ENCODE data around the gene PRKAR1B.

Gene PRKAR1B

DNA sequence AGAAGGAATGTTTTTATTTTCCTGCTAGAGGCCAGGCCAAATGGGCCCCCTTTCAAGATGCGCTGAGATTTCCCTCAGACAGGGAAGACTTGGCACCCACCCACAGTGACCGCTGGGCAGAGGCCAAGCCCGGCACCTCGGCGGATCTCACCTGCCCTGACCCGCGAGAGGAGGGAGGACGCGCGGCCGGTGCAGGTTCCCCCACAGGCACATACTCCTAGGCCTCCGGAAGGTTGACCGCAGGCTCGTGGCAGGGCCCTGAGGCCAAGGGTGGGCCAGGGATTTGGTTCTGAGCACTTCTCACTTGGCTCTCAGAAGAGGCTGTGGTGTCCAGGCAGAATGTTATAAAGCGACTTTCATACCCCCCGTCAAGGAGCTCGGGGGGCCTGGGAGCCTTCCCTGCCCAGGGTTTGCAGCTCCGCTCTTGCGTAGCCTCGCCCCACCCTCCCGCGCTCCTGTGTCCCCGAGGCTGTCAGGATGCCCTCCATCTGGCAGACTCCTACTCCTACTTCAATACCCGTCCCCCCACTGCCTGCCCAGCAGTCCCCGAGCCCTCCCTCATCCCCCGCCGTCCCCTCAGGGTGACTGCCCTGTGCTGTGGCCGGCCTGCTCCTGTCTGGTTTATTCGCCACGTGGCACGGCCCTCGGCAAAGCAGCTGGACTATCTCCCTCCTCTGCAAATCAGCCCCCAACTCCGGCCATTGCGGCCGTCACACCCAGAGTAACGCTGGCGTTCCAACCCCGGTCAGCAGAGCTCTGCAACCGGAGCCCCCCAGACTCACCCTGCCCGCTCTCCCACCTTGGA, 156.9 kb downstream of the PRKAR1B start:
- DNase-seq: no peak

DNA sequence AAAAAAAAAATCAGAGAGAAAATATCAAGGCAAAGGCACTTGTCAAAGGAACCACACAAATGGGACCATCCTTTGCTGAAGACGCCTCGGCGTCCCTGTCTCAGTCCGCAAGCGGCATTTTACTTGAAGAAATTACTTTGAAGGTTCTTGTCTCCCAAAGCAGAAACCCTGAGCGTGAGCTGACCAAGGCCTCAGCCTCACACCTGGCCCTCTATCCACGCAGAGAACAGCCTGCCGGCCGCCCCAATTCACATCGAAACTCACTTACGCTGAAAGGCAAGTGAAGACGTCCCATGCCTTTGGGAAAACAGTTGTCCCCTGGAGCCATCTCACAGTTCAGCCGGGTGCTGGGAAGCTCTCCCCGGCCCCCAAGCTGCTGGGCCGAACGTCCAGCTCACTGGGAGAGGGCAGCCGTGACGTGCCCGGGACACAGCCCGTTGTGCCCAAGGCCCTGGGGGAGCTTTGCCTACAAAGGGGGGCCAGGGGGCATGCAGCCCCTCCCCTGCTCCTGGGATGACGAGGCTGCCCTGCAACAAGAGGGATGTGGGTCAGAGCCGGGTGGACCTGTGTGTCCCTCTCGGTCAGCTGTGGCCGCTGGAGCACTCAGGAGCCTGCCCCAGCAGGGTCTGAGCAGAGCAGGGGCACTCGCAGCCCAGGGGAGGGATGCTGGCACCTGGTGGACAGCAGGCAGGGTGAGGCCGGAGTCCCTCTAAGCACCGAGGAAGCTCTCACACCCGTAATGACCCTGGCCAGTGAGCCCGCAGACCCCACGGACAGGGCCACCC, 157.8 kb downstream of the PRKAR1B start:
- no peak for DNase-seq

DNA sequence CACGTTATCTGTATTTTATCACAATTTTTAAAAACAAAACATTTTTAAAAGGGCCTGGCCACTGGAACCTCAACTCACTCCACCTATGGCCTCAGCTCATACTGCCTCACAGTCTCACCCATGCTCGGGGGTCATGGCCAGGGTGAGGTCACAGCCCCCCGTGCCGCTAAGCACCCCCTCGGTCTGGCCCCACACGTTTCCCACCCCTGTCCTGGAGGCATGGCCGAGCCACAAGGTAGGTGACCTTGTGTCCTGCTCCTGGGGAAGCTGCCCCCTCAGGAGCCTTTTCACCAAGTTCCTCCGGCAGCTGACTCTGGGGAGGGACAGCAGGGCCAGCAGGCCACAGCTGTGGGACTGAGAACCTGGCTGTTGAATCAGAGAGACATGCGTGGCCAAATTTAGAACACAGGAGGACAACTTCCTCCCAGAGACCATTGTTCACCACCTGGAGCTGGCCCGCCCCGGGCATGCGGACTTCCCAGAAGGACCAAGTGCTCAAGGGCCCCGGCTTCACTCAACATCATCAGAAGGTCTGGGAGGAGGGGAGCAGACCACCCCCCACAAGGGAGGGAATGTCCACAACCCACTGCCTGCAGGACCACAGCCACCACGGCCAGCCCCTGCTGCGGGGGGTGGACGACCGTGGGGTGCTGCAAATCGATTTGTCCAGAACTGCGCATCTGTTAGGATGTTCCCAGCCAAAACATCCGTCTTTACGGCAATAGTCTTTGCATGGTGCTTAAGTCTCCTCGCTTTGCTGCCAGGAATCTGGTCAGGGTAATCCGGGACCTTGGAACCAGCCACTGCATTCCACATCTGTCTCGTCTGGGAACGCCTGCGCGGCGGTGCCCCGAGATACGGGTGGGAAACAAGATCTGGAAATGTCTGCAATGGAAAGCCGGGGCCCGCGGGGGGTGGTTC, 158.8 kb downstream of the PRKAR1B start:
- DNase-seq: no peak

DNA sequence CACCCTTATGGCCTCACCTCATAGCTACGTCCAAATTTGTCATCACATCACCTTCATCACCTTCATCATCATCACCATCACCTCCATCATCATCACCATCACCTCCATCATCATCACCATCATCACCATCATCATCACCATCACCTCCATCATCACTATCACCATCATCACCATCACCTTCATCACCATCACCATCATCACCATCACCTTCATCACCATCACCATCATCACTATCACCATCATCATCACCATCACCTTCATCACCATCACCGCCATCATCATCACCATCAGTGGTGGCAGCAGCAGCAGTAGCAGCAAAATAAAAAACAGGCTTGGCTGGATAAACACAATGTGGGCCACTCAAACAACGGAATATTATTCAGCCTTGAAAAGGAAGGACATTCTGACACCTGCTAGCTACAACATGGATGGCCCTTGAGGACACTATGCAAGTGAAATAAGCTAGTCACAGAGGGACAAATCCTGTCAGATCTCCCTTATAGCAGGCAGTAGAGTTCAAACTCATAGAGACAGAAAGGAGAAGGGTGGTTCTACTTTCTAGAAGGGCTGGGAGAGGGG, 159.7 kb downstream of the PRKAR1B start:
- no peak for DNase-seq

DNA sequence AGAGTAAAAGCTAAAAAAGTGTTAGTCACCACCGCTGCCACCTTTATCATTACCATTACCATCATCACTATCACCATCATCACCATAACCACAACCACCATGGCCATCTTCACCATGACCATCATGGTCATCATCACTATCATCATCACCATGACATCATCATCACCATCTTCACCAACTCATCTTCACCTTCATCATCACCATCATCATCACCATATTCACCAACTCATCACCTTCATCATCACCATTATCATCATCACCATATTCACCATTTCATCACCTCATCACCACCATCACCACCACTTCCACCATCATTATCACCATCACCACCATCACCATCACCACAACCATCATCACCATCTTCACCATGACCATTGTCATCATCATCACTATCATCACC, 161.0 kb downstream of the PRKAR1B start:
- DNase-seq: no peak

DNA sequence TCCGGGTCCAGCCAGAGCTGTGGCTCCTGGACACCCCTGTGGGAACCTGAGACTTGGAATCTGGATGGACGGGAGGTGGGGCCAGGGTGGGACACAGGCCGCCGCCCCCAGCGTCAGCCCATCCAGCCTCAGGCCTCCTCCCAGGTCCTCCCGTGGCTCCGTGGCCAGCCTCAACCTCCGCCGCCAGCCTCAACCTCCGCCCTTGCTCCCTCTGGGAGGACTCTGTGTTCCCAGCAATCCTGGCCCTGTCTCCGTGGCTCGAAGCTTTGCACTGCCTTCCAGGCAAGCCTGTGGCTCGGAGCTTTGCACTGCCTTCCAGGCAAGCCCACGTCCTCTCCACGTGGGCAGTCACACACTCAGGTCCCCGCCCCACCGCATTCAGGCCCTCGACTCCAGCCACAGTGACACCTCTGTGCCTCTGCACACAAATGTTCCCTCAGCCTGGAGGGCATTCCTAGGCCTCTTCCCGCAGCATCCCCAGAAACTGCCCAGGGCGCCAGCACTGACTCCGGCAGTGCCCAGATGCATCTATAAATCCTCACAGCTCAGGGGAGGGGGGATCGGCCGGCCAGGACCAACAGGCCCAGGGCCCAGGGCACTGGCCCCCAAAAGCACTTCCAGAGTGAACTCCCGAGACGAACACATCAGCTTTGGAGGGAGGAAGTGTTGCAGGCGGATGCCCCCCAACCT, 162.8 kb downstream of the PRKAR1B start:
- DNase-seq: no peak

DNA sequence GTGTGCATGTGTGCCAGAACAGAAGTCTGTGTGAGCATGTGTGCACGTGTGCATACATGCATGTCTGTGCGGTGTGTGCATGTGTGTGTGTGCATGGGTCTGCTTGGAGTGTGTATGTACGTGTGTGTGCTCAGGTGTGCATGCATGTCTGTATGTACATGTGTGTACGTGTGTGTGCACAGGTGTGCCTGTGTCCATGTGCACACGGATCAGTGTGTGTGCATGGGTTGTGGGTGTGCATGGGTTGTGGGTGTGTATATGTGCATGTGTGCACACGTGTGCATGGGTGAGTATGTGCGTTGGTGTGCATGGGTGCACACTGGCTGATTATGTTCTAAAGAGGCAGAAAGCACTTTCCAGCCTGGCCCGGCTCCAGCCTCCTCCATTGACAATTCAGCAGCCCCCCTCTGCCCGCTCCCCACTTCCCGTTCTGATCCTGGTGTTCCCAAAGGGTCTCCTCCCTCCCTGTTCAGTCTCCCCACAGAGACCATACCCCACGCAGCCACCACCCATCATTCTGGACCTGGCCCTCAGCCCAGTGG, 163.4 kb downstream of the PRKAR1B start:
- DNase-seq: no peak

DNA sequence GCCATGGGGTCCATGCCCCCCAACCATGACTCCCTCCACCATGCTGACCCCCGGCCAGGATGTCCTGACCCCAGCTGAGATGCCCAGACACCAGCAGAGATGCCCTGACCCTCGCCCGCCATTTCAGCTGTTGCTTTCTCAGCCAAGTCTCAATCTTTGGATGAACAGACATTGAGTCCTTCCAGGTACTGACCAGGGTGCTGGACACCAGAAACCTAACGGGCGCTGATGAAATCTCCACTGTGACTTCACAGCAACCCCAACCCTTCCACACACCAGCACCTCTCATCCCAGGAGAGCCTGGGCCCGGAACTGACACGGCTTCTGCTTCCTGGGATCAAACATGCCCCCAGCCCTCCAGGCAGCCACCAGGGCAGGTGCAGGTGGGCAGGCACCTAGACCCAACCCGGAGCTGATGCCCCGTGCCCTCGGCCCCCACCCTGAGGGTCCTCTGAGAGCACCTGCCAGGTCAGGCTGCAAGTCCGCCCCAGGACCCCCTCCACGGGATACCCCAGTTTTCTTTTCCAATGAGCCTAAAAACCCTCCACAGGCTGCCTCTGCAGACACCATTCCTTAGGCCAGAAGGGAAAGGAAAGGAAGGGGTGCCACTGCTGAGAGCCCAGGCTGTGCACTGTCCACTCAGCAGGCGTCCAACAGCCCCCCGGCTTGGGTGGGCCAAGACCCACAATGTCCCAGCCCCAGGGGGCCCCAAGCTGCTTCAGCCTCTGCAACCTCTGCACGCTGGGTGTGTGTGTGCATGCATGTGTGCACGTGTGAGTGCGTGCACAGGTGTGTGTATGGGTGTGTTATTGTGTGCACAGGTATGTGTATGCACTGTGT, 164.1 kb downstream of the PRKAR1B start:
- DNase-seq: no peak

DNA sequence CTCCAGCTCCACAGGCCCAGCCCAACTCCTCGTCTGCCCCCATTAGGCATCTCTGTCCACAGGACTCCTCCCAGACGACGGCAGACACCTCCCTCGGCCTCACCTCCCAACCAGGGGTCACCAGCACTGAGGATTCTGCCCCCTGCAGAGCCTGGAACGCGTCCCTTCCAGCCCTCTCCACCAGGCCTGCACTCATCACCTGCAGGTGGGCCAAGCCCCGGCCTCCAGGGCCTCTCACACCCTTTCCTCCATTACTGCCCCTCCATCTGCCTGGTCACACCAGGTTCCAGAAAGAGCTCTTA, 164.8 kb downstream of the PRKAR1B start:
- no peak for DNase-seq

DNA sequence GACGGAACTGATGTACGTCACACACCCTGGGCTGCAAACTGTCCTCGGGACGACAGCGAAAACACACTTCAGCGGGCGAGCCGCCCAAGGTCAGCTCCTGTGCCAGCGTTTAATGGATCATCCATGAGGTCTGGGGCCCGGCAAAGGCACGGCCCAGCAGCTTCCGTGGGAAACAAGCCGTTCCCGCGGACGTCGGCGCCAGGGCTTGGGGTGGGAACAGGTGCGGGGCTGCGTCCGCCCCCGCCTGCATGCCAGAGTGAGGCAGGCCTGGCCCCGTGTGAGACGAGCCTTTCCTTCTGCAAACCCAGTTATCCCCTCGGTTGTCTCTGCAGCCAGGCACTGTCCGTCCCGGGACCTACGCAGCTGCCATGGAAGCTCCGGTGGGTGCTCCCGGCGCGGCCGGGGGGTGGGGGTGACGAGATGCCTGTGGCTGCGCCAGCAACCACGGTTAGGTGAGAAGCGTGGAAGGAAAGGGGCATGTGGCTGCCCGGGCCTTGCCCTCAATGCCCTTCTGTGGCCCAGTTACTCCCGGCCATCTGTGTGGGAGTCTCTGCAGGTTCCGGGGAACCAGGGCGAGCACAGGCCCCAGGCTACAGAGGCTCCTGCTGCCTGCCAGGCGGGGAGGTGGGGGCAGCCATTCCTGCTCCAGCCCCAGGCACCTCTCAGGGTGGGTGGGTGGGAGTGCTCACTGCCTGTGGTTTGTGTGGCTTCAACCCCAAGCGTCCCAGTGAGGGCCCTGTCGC, 165.3 kb downstream of the PRKAR1B start:
- no peak for DNase-seq

DNA sequence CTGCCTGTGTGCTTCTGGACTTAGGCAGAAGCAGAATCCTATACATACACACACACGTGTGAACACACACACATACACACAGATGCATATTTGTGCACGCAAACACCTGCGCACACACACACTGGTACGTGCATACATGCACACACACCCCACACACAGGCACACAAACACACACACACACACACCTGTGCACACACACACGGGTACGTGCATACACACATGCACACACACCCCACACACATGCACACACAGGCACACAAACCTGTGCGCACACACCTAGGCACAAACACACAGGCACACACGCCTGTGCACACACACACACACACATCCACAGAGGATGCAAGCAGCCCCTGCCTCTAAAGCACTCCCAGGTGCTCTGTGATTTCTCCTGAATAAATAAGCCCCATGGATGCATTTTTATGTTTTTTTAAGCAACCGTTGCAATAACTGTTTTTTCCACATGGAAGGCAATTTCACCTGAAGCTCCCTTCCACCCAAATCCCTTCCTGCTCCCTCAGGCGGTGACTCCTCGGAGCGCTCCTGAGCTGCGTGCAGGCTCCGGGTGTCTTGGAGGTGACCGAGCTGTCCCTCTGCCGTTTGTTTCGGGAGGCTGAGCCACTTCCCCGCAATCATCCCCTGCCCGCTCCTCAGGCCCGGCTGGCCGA, 166.0 kb downstream of the PRKAR1B start:
- DNase-seq: no peak

DNA sequence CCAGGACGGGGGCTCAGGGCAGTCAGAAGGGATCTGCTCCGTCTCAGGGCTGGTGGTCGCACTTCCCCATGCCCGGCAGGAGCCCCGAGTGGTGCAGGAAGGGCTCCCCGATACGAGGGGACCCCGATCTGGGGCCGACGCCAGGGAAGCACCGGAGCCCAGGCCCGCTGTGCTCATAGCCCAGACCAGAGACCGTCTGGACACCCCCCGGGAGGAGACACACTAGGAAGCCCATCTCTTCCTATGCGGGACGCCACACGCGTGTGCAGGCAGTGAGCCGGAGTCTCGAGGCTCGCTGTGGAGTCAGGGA, 167.7 kb downstream of the PRKAR1B start:
- DNase-seq: no peak

DNA sequence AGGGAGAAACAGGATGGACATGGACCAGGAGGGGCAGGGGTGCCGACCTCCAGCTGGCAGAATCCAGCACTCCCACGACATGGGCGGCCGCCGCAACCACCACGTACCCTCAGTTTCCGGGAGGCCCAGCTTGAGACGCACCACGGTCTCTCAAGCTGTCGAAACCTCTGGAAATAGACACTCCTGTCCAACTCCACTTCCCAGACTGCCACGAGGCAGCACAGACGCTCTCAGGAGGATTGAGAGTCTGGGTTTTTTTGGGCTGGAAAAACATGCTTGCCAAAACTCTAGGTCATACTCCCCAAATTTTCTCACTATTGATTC, 169.6 kb downstream of the PRKAR1B start:
- no peak for DNase-seq

DNA sequence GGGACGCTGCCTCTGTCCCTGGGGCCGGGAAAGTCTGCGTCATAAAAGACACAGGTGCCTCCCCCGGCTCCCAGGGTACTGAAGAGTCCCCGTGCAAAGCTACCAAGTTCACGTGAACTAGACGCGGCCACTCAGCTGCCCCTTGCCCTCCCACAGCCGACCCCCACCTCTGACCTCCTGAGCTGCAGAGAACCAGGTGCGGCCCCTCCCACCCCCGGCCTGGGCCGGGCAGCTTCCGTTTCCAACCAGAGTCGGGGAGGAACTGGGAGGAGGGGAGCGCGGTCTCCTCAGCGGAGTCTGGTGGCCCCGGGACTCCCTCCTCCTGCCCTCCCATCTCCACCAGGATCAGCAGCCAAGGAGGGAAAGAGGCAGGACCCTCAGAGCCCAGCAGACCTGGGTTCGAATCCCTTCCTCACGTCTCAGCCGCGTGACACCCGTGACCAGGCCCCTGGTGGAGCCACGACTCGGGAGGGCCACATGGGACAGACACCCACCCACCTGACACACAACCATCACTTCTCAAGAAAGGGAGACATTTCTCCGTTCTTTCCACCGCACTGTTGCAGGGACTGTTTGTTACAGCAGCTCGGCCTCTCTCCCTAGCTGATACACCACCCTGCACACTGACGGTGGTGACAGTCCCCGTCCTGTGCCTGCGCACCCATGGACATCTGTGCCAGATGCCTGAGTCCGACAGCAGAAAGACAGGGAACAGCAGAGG, 170.1 kb downstream of the PRKAR1B start:
- no peak for DNase-seq

DNA sequence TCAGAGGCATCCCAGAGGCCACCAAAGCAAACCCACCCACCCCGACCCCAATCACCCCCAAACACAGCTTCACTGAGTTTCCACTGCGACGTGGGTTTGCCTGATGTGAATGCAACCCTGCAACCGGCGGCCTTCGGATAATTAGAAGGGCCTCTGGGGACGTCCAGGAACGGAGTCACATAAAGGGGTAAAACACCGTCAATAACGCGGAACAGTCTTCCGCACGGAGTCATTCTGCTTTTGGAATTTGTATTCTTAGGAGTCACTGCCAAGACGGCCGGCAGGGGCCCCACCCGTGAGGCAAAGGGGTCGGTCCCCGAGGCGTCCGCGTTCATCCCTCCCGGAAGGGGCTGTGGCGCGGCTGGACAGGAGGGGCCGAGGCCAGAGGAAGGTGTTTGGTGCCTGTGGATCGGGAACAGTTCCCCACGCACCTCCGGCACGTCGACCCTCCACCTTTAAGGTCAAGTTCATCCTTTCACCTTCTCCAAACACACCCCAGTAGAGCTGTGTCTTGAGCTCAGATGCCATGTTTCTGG, 170.7 kb downstream of the PRKAR1B start:
- no peak for DNase-seq

DNA sequence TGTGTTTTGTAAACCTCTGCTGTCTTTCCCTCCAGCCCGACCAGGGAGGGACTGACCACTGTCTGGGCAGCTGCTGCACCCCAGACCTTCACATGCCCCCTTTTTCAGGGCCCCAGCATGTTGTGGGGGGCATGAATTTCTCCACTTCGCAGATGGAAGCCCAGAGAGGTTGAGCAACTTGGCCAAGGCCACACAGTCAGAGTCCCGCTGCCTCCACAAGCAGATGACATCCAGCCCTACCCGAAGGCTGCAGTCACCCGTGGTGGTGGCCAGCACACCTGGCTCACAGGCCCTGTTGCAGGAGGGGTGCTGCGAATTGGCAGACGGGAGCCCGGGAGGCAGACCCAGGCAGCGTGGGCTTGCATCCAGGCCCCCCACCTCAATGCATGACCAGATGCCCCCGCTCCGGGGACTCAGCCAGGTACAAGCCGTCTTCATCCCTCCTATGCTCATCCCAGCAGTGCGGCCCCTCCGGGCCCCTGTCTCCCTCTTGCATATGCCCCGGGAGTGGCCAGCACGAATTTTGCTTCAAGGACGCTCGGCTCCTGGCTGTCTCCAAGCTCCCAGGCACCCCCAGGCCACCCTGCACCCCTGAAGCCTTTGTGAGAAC, 171.4 kb downstream of the PRKAR1B start:
- DNase-seq: no peak

DNA sequence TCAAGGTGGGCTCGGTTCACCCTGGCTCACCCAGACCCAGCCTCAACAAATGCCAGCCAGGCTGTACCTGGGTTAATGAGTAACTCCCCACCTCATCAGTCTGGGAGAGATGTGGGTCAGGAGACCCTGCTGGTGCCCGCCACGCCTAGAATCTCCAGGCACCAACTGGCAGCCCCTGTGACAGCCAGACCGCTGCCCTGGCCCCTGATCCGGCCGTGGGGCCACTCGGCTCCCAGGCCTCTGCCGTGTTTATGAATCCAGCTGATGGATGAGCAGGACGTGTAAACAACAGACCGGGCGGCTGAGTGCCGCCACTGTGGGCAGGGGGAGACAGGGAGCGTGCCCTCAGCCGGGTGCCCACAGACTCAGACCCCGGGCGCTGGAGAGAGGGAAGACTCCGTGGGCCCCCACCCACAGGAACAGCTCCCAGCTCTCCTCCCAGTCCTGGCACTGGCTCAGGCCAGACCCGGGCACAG, 173.4 kb downstream of the PRKAR1B start:
- no peak for DNase-seq

DNA sequence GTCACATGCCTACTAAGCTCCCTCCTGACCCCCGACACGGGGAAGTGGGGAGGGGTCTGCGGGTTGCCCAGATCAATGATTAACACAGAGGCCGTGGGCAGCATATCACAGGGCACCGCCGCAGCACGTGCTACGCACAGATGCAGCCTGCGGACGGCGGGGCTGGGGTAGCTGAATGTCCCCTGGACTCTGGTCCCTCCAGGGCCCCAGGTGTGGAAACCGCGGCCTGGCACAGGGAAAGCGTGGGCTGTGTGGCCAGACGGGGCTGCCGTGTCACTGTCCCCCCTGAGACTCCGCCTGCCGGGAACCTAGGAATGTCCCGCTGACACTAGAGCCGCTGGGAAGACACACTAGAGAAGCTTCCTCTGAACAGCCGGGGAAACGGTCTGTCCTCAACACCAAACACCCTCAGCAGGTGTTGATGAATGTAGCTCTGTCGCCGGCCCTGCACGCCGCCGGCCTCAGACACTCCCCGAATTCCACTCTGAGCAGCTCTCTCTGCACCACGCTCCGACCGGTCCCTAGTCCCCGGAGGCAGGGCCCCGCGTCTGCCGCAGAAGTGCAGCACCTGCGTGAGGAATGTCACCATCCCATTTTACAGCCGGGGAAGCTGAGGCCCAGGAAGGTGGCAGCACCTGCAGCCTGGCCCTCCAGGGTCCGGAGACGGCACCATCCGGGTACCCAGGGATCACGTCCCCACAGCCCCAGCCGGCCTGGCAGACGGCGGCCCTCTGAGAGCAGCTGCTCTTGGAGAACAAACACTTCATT, 174.0 kb downstream of the PRKAR1B start:
- DNase-seq: no peak
